Erythroblast (primary cell): Measurements from ENCODE around the gene DAGLA.

Experiments
- DNase-seq, 2 experiments: peaks; one replicate each; lab custom pipeline; 2025; lab: John Stamatoyannopoulos, UW
- GATA1 ChIP-seq: IDR thresholded peaks from 2 replicates; pipeline ENCODE4 v1.6.1; 2011; ENCODE audit warnings: low read depth, mild to moderate bottlenecking, control low read depth, low read length, moderate library complexity
- POLR2A ChIP-seq: IDR thresholded peaks from 2 replicates; pipeline ENCODE4 v1.6.1; 2011; ENCODE audit warnings: mild to moderate bottlenecking, low read length

The DAGLA gene

GRCh38 chr11:61700720-61701119 lies 20.5 kb downstream of the DAGLA start:
- no peak for DNase-seq
- TF ChIP-seq POLR2A, result no peak
- TF ChIP-seq GATA1, result no peak

- no peak for DNase-seq
- no peak for TF ChIP-seq POLR2A
Observed at GRCh38 chr11:61701242-61701886, 21.2 kb downstream of the DAGLA start.

- DNase-seq, result no peak
- no peak for TF ChIP-seq GATA1
- TF ChIP-seq POLR2A, result no peak
Observed at GRCh38 chr11:61702701-61703312, 22.6 kb downstream of the DAGLA start.

GRCh38 chr11:61704838-61705237 lies 24.6 kb downstream of the DAGLA start:
- DNase-seq, result no peak
- TF ChIP-seq POLR2A (no peak), GATA1 (no peak)

- TF ChIP-seq GATA1, result no peak
- TF ChIP-seq POLR2A, result no peak
- DNase-seq, result no peak
Observed at GRCh38 chr11:61706452-61707400, 26.5 kb downstream of the DAGLA start.

GRCh38 chr11:61707574-61707973 lies 27.4 kb downstream of the DAGLA start:
- no peak for TF ChIP-seq POLR2A
- no peak for TF ChIP-seq GATA1
- DNase-seq, result no peak

GRCh38 chr11:61709110-61709509 lies 28.9 kb downstream of the DAGLA start:
- no peak for DNase-seq
- TF ChIP-seq POLR2A (no peak), GATA1 (no peak)

GRCh38 chr11:61709572-61709971 lies 29.4 kb downstream of the DAGLA start:
- TF ChIP-seq GATA1 (no peak), POLR2A (no peak)
- DNase-seq, result no peak

GRCh38 chr11:61710019-61710418 lies 29.8 kb downstream of the DAGLA start:
- TF ChIP-seq GATA1, result no peak
- TF ChIP-seq POLR2A, result no peak
- no peak for DNase-seq

- no peak for TF ChIP-seq POLR2A
- no peak for TF ChIP-seq GATA1
Observed at GRCh38 chr11:61711037-61711436, 30.8 kb downstream of the DAGLA start.

GRCh38 chr11:61711498-61711897 lies 31.3 kb downstream of the DAGLA start:
- DNase-seq, result no peak
- TF ChIP-seq POLR2A (no peak), GATA1 (no peak)

More at GRCh38 chr11:61711037-61711436, 30.8 kb downstream of the DAGLA start:
- DNase-seq, result no peak

GRCh38 chr11:61712314-61712713 lies 32.1 kb downstream of the DAGLA start:
- TF ChIP-seq POLR2A, result no peak
- no peak for TF ChIP-seq GATA1
- no peak for DNase-seq

GRCh38 chr11:61712846-61713245 lies 32.7 kb downstream of the DAGLA start:
- TF ChIP-seq GATA1 (no peak), POLR2A (no peak)
- no peak for DNase-seq

GRCh38 chr11:61713464-61713863 lies 33.3 kb downstream of the DAGLA start:
- no peak for DNase-seq
- no peak for TF ChIP-seq POLR2A
- no peak for TF ChIP-seq GATA1
